ENCODE measurements around the gene WRAP73.
"Not testable (repeated sequence)": the region's sequence is repeated elsewhere in the genome, so short reads cannot be mapped to it uniquely, and the experiment has no call there.

WRAP73 gene

GRCh38 chr1:3593745-3594144 lies 56.2 kb downstream of the WRAP73 start:
- no peak for DNase-seq

- no peak for DNase-seq
Observed at GRCh38 chr1:3593334-3593733, 56.6 kb downstream of the WRAP73 start.

- DNase-seq: no peak
Observed at GRCh38 chr1:3590951-3591865, 58.7 kb downstream of the WRAP73 start.

- DNase-seq: no peak
Observed at GRCh38 chr1:3590139-3590763, 59.7 kb downstream of the WRAP73 start.

- no peak for DNase-seq
Observed at GRCh38 chr1:3588395-3588794, 61.5 kb downstream of the WRAP73 start.

GRCh38 chr1:3586986-3587759 lies 62.7 kb downstream of the WRAP73 start:
- no peak for DNase-seq

- DNase-seq: no peak
Observed at GRCh38 chr1:3585940-3586568, 63.8 kb downstream of the WRAP73 start.

- not testable (repeated sequence) for DNase-seq
Observed at GRCh38 chr1:3585353-3585868, 64.5 kb downstream of the WRAP73 start.

- no peak for DNase-seq
Observed at GRCh38 chr1:3584915-3585314, 65.0 kb downstream of the WRAP73 start.

- DNase-seq: not testable (repeated sequence)
Observed at GRCh38 chr1:3583751-3584150, 66.2 kb downstream of the WRAP73 start.

GRCh38 chr1:3581296-3582036 lies 68.4 kb downstream of the WRAP73 start:
- no peak for DNase-seq

Measured in NCI-H526 treated with DMSO at 0.1 percent for 48 hours (cell line).